ENCODE data around the gene NDEL1. TPM values are rescaled to one million over a fixed set of nuclear protein-coding genes. Genes with fewer than 3 reads are reported as not detected.

NDEL1 gene
- total RNA-seq, 5 donors from 2014 or later (not counting 1 experiment from before 2014, with no cell fraction given): 83.4 to 241 (median 99.0) TPM

DNA sequence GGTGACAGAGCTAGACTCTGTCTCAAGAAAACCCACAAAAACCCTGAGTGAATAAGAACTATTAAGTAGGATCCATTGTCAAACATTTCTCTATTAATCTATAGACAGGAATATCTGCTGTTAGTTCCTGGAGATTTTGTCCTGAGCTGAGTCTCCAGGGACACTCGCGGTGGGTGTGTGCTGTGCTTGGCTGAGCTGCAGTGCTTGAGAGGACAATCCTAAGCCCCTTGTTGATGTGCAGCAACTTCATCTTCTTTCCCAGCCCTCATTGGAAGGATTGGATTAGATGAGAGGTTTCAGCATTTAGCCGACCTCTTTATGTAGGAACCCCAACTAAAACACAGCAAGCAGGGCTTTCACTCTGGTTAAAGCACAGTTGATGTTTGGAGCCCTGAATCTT, 33.3 kb downstream of the NDEL1 start:
- peaks cover 34 to 77% of the 10 kb centered on the region in 2 donors for H3K36me3 ChIP-seq (ENCODE audit: control insufficient read depth in 2 of 2, extremely low read depth in 1 of 2, insufficient read depth in 1 of 2, low read length in 1 of 2)
- CTCF ChIA-PET: no interaction called here
- ATAC-seq (replicated peaks in 1 of 4) (no peak), DNase-seq (no peak)
- H3K27ac ChIP-seq (ENCODE audit: low read length): no peak overlapping the region
- H3K4me3 ChIP-seq (ENCODE audit: control insufficient read depth in 1 of 2, extremely low read depth in 1 of 2, low read length in 1 of 2): no peak overlapping the region
- H3K9me3 ChIP-seq: no peaks in the 10 kb centered on the region
- POLR2A ChIA-PET: no interaction called here
- no peaks in the 10 kb centered on the region for H3K27me3 ChIP-seq (replicated peaks in 1 of 2; ENCODE audit: control insufficient read depth in 2 of 2, extremely low read depth in 1 of 2, insufficient read depth in 2 of 2, low read length in 1 of 2)
- Mint-ChIP-seq H3K9me3 (no peaks in the 10 kb centered on the region), H3K36me3 (peaks cover 45% of the 10 kb centered on the region), H3K4me1 (peaks cover 11 to 18% (median 12%) of the 10 kb centered on the region in 3 donors), H3K27me3 (no peaks in the 10 kb centered on the region), H3K4me3 (no peak overlapping the region), H3K27ac (no peak overlapping the region)
- WGBS (ENCODE audit: insufficient coverage): 100% methylated on average over 1 of the region's 3 CpGs
- no peaks in the 10 kb centered on the region for H3K4me1 ChIP-seq (ENCODE audit: control insufficient read depth in 1 of 2, extremely low read depth in 1 of 2, insufficient read depth in 2 of 2, low read length in 2 of 2)

GRCh38 chr17:8469964-8470363, 34.3 kb downstream of the NDEL1 start:
- POLR2A ChIA-PET: no interaction called here

GRCh38 chr17:8470447-8471047, 34.9 kb downstream of the NDEL1 start:
- no peak for DNase-seq
- Histone ChIP-seq H3K9me3 (no peaks in the 10 kb centered on the region), H3K27me3 (replicated peaks in 1 of 2; ENCODE audit: control insufficient read depth in 2 of 2, extremely low read depth in 1 of 2, insufficient read depth in 2 of 2, low read length in 1 of 2) (no peaks in the 10 kb centered on the region), H3K4me3 (ENCODE audit: control insufficient read depth in 1 of 2, extremely low read depth in 1 of 2, low read length in 1 of 2) (no peak overlapping the region), H3K27ac (ENCODE audit: low read length) (no peak overlapping the region), H3K36me3 (ENCODE audit: control insufficient read depth in 2 of 2, extremely low read depth in 1 of 2, insufficient read depth in 1 of 2, low read length in 1 of 2) (peaks cover 34 to 78% of the 10 kb centered on the region in 2 donors), H3K4me1 (ENCODE audit: control insufficient read depth in 1 of 2, extremely low read depth in 1 of 2, insufficient read depth in 2 of 2, low read length in 2 of 2) (no peaks in the 10 kb centered on the region)
- no peak overlapping the region for H3K4me3 Mint-ChIP-seq
- H3K36me3 Mint-ChIP-seq: peaks cover 48% of the 10 kb centered on the region
- ATAC-seq (replicated peaks in 1 of 4): no peak
- H3K27ac Mint-ChIP-seq: no peak overlapping the region
- ChIA-PET POLR2A (no interaction called here), CTCF (no interaction called here)
- H3K9me3 Mint-ChIP-seq: no peaks in the 10 kb centered on the region
- H3K4me1 Mint-ChIP-seq: peaks cover 0 to 4% (median 1%) of the 10 kb centered on the region in 3 donors
- WGBS (ENCODE audit: insufficient coverage): 98% methylated on average over 19 of the region's 20 CpGs
- no peaks in the 10 kb centered on the region for H3K27me3 Mint-ChIP-seq

More at GRCh38 chr17:8469964-8470363, 34.3 kb downstream of the NDEL1 start:
- CTCF ChIA-PET: no interaction called here
- peaks cover 34 to 77% of the 10 kb centered on the region in 2 donors for H3K36me3 ChIP-seq (ENCODE audit: control insufficient read depth in 2 of 2, extremely low read depth in 1 of 2, insufficient read depth in 1 of 2, low read length in 1 of 2)
- DNase-seq (no peak), ATAC-seq (replicated peaks in 1 of 4) (no peak)
- H3K4me1 ChIP-seq (ENCODE audit: control insufficient read depth in 1 of 2, extremely low read depth in 1 of 2, insufficient read depth in 2 of 2, low read length in 2 of 2): no peaks in the 10 kb centered on the region
- no peak overlapping the region for H3K27ac ChIP-seq (ENCODE audit: low read length)
- no peaks in the 10 kb centered on the region for H3K27me3 ChIP-seq (replicated peaks in 1 of 2; ENCODE audit: control insufficient read depth in 2 of 2, extremely low read depth in 1 of 2, insufficient read depth in 2 of 2, low read length in 1 of 2)
- Mint-ChIP-seq H3K4me3 (no peak overlapping the region), H3K36me3 (peaks cover 47% of the 10 kb centered on the region), H3K4me1 (peaks cover 4 to 8% (median 6%) of the 10 kb centered on the region in 3 donors), H3K27ac (no peak overlapping the region), H3K9me3 (no peaks in the 10 kb centered on the region), H3K27me3 (no peaks in the 10 kb centered on the region)
- no peak overlapping the region for H3K4me3 ChIP-seq (ENCODE audit: control insufficient read depth in 1 of 2, extremely low read depth in 1 of 2, low read length in 1 of 2)
- no peaks in the 10 kb centered on the region for H3K9me3 ChIP-seq
- 94% methylated on average over 11 of the region's 12 CpGs for WGBS (ENCODE audit: insufficient coverage)

DNA sequence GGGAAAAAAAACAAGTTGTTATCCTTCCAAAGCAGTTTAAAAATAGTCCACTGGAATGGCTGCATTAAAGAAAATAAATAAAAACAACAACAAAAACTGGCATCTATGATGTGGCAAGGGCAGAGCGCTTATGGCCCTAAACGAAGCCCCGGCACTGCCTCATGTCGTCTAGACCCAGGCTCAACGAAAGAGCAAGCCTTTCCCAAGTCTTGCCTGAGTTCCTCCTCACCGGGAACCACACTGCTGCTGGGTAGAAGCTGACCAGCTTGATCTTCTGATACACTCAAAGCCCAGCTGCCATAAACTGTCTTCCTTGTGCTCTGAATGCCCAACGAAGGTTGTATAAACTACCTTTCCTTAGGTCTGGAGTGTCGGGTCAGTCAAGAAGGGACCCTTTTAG, 37.0 kb downstream of the NDEL1 start:
- DNase-seq (no peak), ATAC-seq (replicated peaks in 1 of 4) (no peak)
- POLR2A ChIA-PET: no interaction called here
- Histone ChIP-seq H3K36me3 (ENCODE audit: control insufficient read depth in 2 of 2, extremely low read depth in 1 of 2, insufficient read depth in 1 of 2, low read length in 1 of 2) (peaks cover 33 to 78% of the 10 kb centered on the region in 2 donors), H3K27ac (ENCODE audit: low read length) (no peak overlapping the region), H3K4me3 (ENCODE audit: control insufficient read depth in 1 of 2, extremely low read depth in 1 of 2, low read length in 1 of 2) (no peak overlapping the region), H3K9me3 (no peaks in the 10 kb centered on the region), H3K4me1 (ENCODE audit: control insufficient read depth in 1 of 2, extremely low read depth in 1 of 2, insufficient read depth in 2 of 2, low read length in 2 of 2) (no peaks in the 10 kb centered on the region), H3K27me3 (replicated peaks in 1 of 2; ENCODE audit: control insufficient read depth in 2 of 2, extremely low read depth in 1 of 2, insufficient read depth in 2 of 2, low read length in 1 of 2) (no peaks in the 10 kb centered on the region)
- Mint-ChIP-seq H3K4me1 (peaks cover 0 to 1% (median under 1%) of the 10 kb centered on the region in 3 donors), H3K27me3 (no peaks in the 10 kb centered on the region), H3K9me3 (no peaks in the 10 kb centered on the region), H3K4me3 (no peak overlapping the region), H3K36me3 (peaks cover 50% of the 10 kb centered on the region), H3K27ac (no peak overlapping the region)
- WGBS (ENCODE audit: insufficient coverage): 93% methylated on average over 7 of the region's 8 CpGs
- CTCF ChIA-PET: no interaction called here

GRCh38 chr17:8473451-8474192, 37.9 kb downstream of the NDEL1 start:
- DNase-seq (no peak), ATAC-seq (replicated peaks in 1 of 4) (no peak)
- no peaks in the 10 kb centered on the region for H3K27me3 ChIP-seq (replicated peaks in 1 of 2; ENCODE audit: control insufficient read depth in 2 of 2, extremely low read depth in 1 of 2, insufficient read depth in 2 of 2, low read length in 1 of 2)
- H3K27ac ChIP-seq (ENCODE audit: low read length): no peak overlapping the region
- no peaks in the 10 kb centered on the region for H3K9me3 ChIP-seq
- Mint-ChIP-seq H3K4me1 (peaks cover 0 to 1% (median 0%) of the 10 kb centered on the region in 3 donors), H3K36me3 (peaks cover 52% of the 10 kb centered on the region), H3K4me3 (no peak overlapping the region), H3K27me3 (no peaks in the 10 kb centered on the region), H3K27ac (no peak overlapping the region), H3K9me3 (no peaks in the 10 kb centered on the region)
- H3K4me3 ChIP-seq (ENCODE audit: control insufficient read depth in 1 of 2, extremely low read depth in 1 of 2, low read length in 1 of 2): no peak overlapping the region
- 100% methylated on average over 8 of the region's 13 CpGs for WGBS (ENCODE audit: insufficient coverage)
- H3K36me3 ChIP-seq (ENCODE audit: control insufficient read depth in 2 of 2, extremely low read depth in 1 of 2, insufficient read depth in 1 of 2, low read length in 1 of 2): peaks cover 31 to 73% of the 10 kb centered on the region in 2 donors
- no peaks in the 10 kb centered on the region for H3K4me1 ChIP-seq (ENCODE audit: control insufficient read depth in 1 of 2, extremely low read depth in 1 of 2, insufficient read depth in 2 of 2, low read length in 2 of 2)
- CTCF ChIA-PET: no interaction called here
- POLR2A ChIA-PET: no interaction called here

GRCh38 chr17:8474826-8475225, 39.1 kb downstream of the NDEL1 start:
- CTCF ChIA-PET: interaction anchor here in 1 of 2 donors (0.5 kb wide), 1 partner anchor 251 kb away, joined by 9 read pairs; no protein-coding TSS in a partner anchor
- H3K27me3 Mint-ChIP-seq: no peaks in the 10 kb centered on the region
- ATAC-seq (replicated peaks in 1 of 4): no peak
- 92% methylated on average over 12 of the region's 15 CpGs for WGBS (ENCODE audit: insufficient coverage)
- no peaks in the 10 kb centered on the region for H3K4me1 ChIP-seq (ENCODE audit: control insufficient read depth in 1 of 2, extremely low read depth in 1 of 2, insufficient read depth in 2 of 2, low read length in 2 of 2)
- DNase-seq: no peak
- peaks cover 32 to 75% of the 10 kb centered on the region in 2 donors for H3K36me3 ChIP-seq (ENCODE audit: control insufficient read depth in 2 of 2, extremely low read depth in 1 of 2, insufficient read depth in 1 of 2, low read length in 1 of 2)
- H3K27ac ChIP-seq (ENCODE audit: low read length): no peak overlapping the region
- no peaks in the 10 kb centered on the region for H3K9me3 ChIP-seq
- no peak overlapping the region for H3K4me3 Mint-ChIP-seq
- H3K27me3 ChIP-seq (replicated peaks in 1 of 2; ENCODE audit: control insufficient read depth in 2 of 2, extremely low read depth in 1 of 2, insufficient read depth in 2 of 2, low read length in 1 of 2): no peaks in the 10 kb centered on the region
- H3K4me3 ChIP-seq (ENCODE audit: control insufficient read depth in 1 of 2, extremely low read depth in 1 of 2, low read length in 1 of 2): no peak overlapping the region
- POLR2A ChIA-PET: interaction anchor here in 1 of 2 donors (0.6 kb wide), 1 partner anchor 11 kb away, joined by 4 read pairs; no protein-coding TSS in a partner anchor
- peaks cover 0 to 1% (median 0%) of the 10 kb centered on the region in 3 donors for H3K4me1 Mint-ChIP-seq
- H3K27ac Mint-ChIP-seq: no peak overlapping the region
- peaks cover 57% of the 10 kb centered on the region for H3K36me3 Mint-ChIP-seq
- H3K9me3 Mint-ChIP-seq: no peaks in the 10 kb centered on the region

Data from T-cell (primary cell).